Measurements from ENCODE around the gene KCNG3. TPM values are rescaled to one million over a fixed set of nuclear protein-coding genes. Genes with fewer than 3 reads are reported as not detected.

Gene KCNG3
- not detected for total RNA-seq

- H3K9me3 Mint-ChIP-seq: no peaks in the 10 kb centered on the region
- DNase-seq (ENCODE audit: low spot score) (peak; percentile 74), ATAC-seq (peak; percentile 83 to 92)
- H3K27ac Mint-ChIP-seq: no peak within 1 kb of the TSS
- peaks cover 6% of the 10 kb centered on the region in 2 donors for H3K4me1 Mint-ChIP-seq (ENCODE audit: low read depth in 2 of 2)
- H3K27me3 Mint-ChIP-seq: peaks cover 37 to 40% of the 10 kb centered on the region in 2 donors
- no peaks in the 10 kb centered on the region for H3K36me3 Mint-ChIP-seq
- peak within 1 kb of the TSS; percentile 93 for H3K4me3 Mint-ChIP-seq
These were observed at the start of gene KCNG3 for GRCh38 chr2:42493468-42494354. Gene KCNG3 (minus strand): TSS chr2:42493982. CDS start chr2:42493501, 481 bp downstream.

GRCh38 chr2:42542871-42543270, 49.1 kb upstream of the KCNG3 start:
- no peak for ATAC-seq

GRCh38 chr2:42537493-42537892, 43.7 kb upstream of the KCNG3 start:
- H3K27me3 Mint-ChIP-seq: no peaks in the 10 kb centered on the region
- no peak overlapping the region for H3K4me3 Mint-ChIP-seq
- H3K9me3 Mint-ChIP-seq: no peaks in the 10 kb centered on the region
- H3K4me1 Mint-ChIP-seq (ENCODE audit: low read depth in 2 of 2): no peaks in the 10 kb centered on the region
- H3K27ac Mint-ChIP-seq: no peak overlapping the region
- H3K36me3 Mint-ChIP-seq: no peaks in the 10 kb centered on the region
- ATAC-seq (no peak), DNase-seq (ENCODE audit: low spot score) (no peak)

More at GRCh38 chr2:42542871-42543270, 49.1 kb upstream of the KCNG3 start:
- Mint-ChIP-seq H3K4me3 (no peak overlapping the region), H3K4me1 (ENCODE audit: low read depth in 2 of 2) (no peaks in the 10 kb centered on the region), H3K36me3 (no peaks in the 10 kb centered on the region), H3K9me3 (no peaks in the 10 kb centered on the region), H3K27me3 (no peaks in the 10 kb centered on the region), H3K27ac (no peak overlapping the region)
- DNase-seq (ENCODE audit: low spot score): no peak

- Mint-ChIP-seq H3K27me3 (no peaks in the 10 kb centered on the region), H3K36me3 (no peaks in the 10 kb centered on the region), H3K4me1 (ENCODE audit: low read depth in 2 of 2) (no peaks in the 10 kb centered on the region), H3K27ac (no peak overlapping the region), H3K4me3 (no peak overlapping the region), H3K9me3 (no peaks in the 10 kb centered on the region)
- DNase-seq (ENCODE audit: low spot score) (no peak), ATAC-seq (no peak)
These were observed 38.6 kb upstream of the KCNG3 start for GRCh38 chr2:42532397-42532796.

- Mint-ChIP-seq H3K27ac (no peak overlapping the region), H3K4me3 (no peak overlapping the region), H3K36me3 (no peaks in the 10 kb centered on the region), H3K27me3 (peaks cover 6 to 7% of the 10 kb centered on the region in 2 donors), H3K9me3 (no peaks in the 10 kb centered on the region), H3K4me1 (ENCODE audit: low read depth in 2 of 2) (no peaks in the 10 kb centered on the region)
- ATAC-seq: no peak
- no peak for DNase-seq (ENCODE audit: low spot score)
These were observed 29.6 kb upstream of the KCNG3 start for GRCh38 chr2:42523341-42523740.

- Mint-ChIP-seq H3K9me3 (no peaks in the 10 kb centered on the region), H3K27me3 (peaks cover 6 to 7% of the 10 kb centered on the region in 2 donors), H3K27ac (no peak overlapping the region), H3K4me1 (ENCODE audit: low read depth in 2 of 2) (no peaks in the 10 kb centered on the region), H3K4me3 (no peak overlapping the region), H3K36me3 (no peaks in the 10 kb centered on the region)
- DNase-seq (ENCODE audit: low spot score) (no peak), ATAC-seq (no peak)
These were observed 28.3 kb upstream of the KCNG3 start for GRCh38 chr2:42522035-42522434.

GRCh38 chr2:42519624-42520023, 25.8 kb upstream of the KCNG3 start:
- H3K9me3 Mint-ChIP-seq: no peaks in the 10 kb centered on the region
- H3K4me3 Mint-ChIP-seq: no peak overlapping the region
- no peak overlapping the region for H3K27ac Mint-ChIP-seq
- DNase-seq (ENCODE audit: low spot score) (no peak), ATAC-seq (no peak)
- H3K4me1 Mint-ChIP-seq (ENCODE audit: low read depth in 2 of 2): no peaks in the 10 kb centered on the region
- no peaks in the 10 kb centered on the region for H3K36me3 Mint-ChIP-seq
- peaks cover 0 to 2% of the 10 kb centered on the region in 2 donors for H3K27me3 Mint-ChIP-seq

- ATAC-seq (no peak), DNase-seq (ENCODE audit: low spot score) (no peak)
- Mint-ChIP-seq H3K4me1 (ENCODE audit: low read depth in 2 of 2) (no peaks in the 10 kb centered on the region), H3K4me3 (no peak overlapping the region), H3K36me3 (no peaks in the 10 kb centered on the region), H3K27me3 (peaks cover 8% of the 10 kb centered on the region in 2 donors), H3K27ac (no peak overlapping the region), H3K9me3 (no peaks in the 10 kb centered on the region)
These were observed 22.7 kb upstream of the KCNG3 start for GRCh38 chr2:42516418-42516901.

GRCh38 chr2:42513252-42513918, 19.6 kb upstream of the KCNG3 start:
- Mint-ChIP-seq H3K9me3 (no peaks in the 10 kb centered on the region), H3K27ac (no peak overlapping the region), H3K4me3 (no peak overlapping the region), H3K36me3 (no peaks in the 10 kb centered on the region), H3K4me1 (ENCODE audit: low read depth in 2 of 2) (peaks cover 6 to 8% of the 10 kb centered on the region in 2 donors), H3K27me3 (peaks cover 8 to 11% of the 10 kb centered on the region in 2 donors)
- DNase-seq (ENCODE audit: low spot score) (no peak), ATAC-seq (no peak)

- no peak overlapping the region for H3K27ac Mint-ChIP-seq
- ATAC-seq: peak in 1 of 2 donors; percentile 65
- DNase-seq (ENCODE audit: low spot score): no peak
- no peak overlapping the region for H3K4me3 Mint-ChIP-seq
- peaks cover 6 to 8% of the 10 kb centered on the region in 2 donors for H3K4me1 Mint-ChIP-seq (ENCODE audit: low read depth in 2 of 2)
- H3K9me3 Mint-ChIP-seq: no peaks in the 10 kb centered on the region
- H3K27me3 Mint-ChIP-seq: peaks cover 11 to 15% of the 10 kb centered on the region in 2 donors
- H3K36me3 Mint-ChIP-seq: no peaks in the 10 kb centered on the region
These were observed 16.9 kb upstream of the KCNG3 start for GRCh38 chr2:42510608-42511243.

- peaks cover 14 to 15% of the 10 kb centered on the region in 2 donors for H3K27me3 Mint-ChIP-seq
These were observed 16.4 kb upstream of the KCNG3 start for GRCh38 chr2:42510191-42510590.

GRCh38 chr2:42504364-42505230, 10.8 kb upstream of the KCNG3 start:
- Mint-ChIP-seq H3K4me3 (no peak overlapping the region), H3K27me3 (peaks cover 3 to 8% of the 10 kb centered on the region in 2 donors), H3K4me1 (ENCODE audit: low read depth in 2 of 2) (no peaks in the 10 kb centered on the region), H3K36me3 (no peaks in the 10 kb centered on the region), H3K27ac (no peak overlapping the region), H3K9me3 (no peaks in the 10 kb centered on the region)
- ATAC-seq: no peak
- no peak for DNase-seq (ENCODE audit: low spot score)

More at GRCh38 chr2:42510191-42510590, 16.4 kb upstream of the KCNG3 start:
- no peaks in the 10 kb centered on the region for H3K36me3 Mint-ChIP-seq
- H3K4me3 Mint-ChIP-seq: no peak overlapping the region
- H3K4me1 Mint-ChIP-seq (ENCODE audit: low read depth in 2 of 2): peaks cover 6 to 8% of the 10 kb centered on the region in 2 donors
- no peaks in the 10 kb centered on the region for H3K9me3 Mint-ChIP-seq
- DNase-seq (ENCODE audit: low spot score) (no peak), ATAC-seq (no peak)
- no peak overlapping the region for H3K27ac Mint-ChIP-seq

- Mint-ChIP-seq H3K27me3 (peaks cover 5 to 6% of the 10 kb centered on the region in 2 donors), H3K36me3 (no peaks in the 10 kb centered on the region), H3K9me3 (no peaks in the 10 kb centered on the region), H3K27ac (no peak overlapping the region), H3K4me1 (ENCODE audit: low read depth in 2 of 2) (no peaks in the 10 kb centered on the region), H3K4me3 (no peak overlapping the region)
- ATAC-seq (no peak), DNase-seq (ENCODE audit: low spot score) (no peak)
These were observed 9.5 kb upstream of the KCNG3 start for GRCh38 chr2:42503291-42503690.
